ENCODE data around the gene CTU2.
"Not testable (repeated sequence)": the region's sequence is repeated elsewhere in the genome, so short reads cannot be mapped to it uniquely, and the experiment has no call there.

Gene CTU2

DNA sequence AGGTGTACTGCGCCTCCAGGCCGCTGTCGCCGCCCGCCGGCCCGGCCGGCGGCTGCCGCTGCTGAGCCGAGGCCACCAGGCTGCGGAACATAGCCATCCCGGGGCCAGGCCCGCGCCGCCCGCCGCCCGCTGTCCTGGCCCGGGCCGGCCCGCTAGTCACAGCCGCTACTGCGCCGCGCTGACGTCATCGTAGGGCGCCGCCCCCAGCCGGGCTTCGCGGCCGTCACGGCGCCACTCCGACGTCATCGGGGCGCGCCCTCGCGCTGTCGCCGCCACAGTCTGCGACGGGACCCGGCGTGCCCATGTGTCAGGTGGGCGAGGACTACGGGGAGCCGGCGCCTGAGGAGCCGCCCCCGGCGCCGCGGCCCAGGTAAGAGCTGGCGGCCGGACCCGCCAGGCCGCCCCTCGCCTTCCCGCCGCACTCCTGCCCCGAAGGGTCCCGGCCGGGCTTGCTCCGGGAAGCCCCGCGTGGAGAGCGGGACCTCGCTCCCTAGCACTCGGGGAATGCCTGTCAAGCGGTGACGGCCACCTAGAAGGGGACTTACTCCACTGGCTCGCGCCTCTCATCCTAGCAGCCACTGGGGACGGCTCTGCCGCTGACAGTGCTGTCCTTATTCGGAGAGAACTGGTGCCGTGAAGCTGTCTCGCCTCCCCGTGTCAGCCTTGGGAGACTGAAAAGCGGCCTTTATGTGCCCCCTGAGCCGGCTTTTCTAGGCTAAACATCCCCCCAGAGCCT, at the start of gene CTU2, which contains the start of gene RNF166:
TSS of gene CTU2 (plus strand) at position 275 of the 736 bp plus-strand sequence. CDS start at position 303, 28 bp downstream.
TSS of gene RNF166 (minus strand) at position 180 of the 736 bp plus-strand sequence. CDS start at position 97, 83 bp downstream.
- DNase-seq = peak; percentile 93 to 96

DNA sequence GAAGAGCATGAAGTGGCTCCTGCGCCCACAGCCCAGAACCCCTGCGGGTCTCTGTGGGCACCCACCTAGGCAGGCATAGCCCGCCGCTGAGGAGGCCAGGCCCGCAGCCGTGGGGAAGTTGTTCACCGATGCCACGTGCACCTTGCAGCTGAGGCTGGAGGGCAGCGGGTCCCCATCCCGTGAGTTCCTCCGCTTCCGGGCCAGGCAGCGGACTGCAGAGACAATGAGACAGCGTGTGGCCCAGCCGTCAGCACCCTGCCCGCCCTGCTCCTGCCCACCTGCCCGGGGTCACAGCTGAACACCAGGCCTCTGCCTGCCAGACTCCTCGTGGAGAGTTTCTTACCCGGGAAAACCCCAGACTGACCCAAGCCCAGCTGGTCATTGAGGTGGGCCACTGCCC, 48.9 kb upstream of the CTU2 start:
- no peak for DNase-seq

DNA sequence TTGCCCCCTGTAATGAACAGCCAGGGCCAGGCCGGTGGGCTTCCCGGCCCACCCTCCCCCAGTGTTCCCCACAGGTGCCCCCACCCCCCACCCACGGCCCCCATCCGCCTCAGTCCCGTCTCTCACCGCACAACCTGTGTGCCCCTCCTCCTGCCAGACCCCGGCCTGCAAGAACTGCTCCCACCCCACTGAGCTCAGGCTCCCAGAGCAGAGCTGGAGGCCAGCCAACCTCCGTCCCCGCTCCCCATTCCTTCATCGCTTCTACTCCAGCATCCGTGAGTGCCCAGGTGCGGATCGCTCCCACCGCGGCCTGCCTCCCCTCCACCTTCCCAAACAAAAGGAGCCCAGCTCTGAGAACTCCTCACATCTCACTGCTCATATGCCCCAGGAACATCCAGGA, 47.6 kb upstream of the CTU2 start:
- DNase-seq = no peak

DNA sequence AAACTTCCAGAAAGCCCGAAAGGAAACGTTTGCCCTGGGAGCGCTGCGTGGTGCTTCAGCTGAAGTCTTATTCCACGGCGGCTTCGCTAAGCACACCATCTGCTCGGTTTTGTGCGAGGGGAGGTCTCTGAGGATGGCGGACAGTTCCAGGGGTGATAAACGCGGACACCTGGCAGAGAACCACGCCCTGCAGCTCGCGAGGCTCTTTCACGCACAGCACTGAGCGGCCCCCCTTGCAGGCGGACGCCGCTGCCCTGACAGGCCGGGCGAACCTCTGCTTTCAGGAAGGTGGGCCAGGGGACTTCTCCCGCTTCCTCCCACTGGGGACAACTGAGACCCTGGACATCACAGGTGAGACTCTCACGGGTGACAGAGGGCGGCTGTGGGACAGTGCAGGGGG, 47.1 kb upstream of the CTU2 start:
- DNase-seq = no peak

DNA sequence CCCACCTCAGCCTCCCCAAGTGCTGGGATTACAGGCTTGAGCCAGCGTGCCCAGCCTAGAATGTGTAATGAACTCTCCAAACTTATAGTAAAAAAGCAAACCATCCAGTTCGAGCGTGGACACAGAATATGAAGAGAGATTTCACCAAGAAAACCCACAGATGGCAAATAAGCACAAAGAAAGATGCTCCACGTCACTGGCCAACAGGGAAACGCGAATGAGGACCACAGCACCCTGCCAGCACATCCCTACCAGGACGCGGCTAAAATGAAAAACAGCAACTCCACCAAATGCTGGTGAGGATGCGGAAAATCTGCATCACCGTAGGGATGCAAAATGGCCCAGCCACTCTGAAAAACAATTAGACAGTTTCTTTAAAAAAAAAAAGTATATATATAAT, 44.8 kb upstream of the CTU2 start:
- no peak for DNase-seq

DNA sequence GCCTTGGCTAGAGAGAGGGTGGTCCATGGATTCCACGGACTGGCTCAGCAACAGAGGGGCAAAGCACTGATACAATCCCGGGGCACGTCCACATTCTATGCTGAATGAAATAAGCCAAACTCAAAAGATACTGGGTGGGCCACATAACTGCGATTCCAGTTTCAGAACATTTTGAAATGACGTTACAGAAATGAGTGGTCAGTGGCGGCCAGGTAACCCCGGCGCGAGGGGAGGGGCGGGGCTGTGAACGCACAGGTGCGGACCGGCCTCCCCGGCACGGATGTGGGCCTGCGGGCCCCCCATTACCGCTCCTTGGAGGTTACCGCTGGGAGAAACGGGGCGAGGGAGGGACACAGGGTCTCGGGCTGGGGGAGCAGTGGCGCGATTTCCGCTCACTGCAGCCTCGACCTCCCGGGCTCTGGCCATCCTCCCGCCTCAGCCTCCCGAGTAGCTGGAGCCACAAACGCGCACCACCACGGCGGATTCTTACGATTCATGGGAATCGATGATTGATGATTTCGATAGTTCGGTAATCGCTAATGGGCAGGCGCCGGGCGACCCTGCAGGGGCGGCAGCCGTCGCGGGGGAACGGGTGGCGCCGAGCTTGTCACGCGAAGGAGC, 44.0 kb upstream of the CTU2 start:
- DNase-seq = peak; percentile 47 to 54

DNA sequence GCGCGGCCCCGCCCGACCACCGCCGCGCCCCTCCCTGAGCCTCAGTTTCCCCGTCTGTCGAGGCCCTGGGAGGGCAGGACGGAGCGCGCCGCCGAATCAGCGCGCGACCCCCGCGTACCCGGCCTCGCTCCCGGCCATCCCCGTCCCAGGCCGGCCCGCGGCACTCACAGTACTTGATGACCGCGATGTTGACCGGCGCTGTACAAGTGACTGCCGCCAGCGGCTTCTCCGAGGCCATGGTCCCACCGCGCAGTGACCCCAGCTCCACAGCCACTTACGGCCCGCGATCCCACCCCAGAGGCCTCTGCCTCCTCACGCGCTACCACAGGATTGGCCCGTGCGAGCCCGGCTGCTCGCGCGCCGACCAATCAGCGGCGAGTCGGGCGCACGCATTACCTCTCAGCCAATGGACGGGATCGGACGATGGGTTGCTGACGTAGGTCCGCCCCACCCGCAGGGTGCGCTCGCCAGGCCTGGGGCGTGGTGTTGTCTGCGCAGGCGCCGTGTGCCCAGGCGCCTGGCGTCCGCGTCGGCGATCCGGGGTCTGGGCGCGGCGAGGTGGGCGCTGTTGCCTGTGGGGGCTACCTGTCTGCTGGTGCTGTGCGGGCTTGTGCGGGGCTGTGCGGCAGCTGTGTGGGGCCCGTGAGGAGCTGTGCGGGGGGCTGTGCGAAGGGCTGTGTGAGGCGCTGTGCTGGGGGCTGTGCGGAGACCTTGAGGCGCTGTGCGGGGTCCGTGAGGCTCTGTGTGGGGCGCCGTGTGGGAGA, 43.3 kb upstream of the CTU2 start, which contains the start of gene MVD:
TSS of gene MVD (minus strand) at position 249 of the 764 bp plus-strand sequence. CDS start at position 238, 11 bp downstream.
- DNase-seq = peak; percentile 95 to 96

DNA sequence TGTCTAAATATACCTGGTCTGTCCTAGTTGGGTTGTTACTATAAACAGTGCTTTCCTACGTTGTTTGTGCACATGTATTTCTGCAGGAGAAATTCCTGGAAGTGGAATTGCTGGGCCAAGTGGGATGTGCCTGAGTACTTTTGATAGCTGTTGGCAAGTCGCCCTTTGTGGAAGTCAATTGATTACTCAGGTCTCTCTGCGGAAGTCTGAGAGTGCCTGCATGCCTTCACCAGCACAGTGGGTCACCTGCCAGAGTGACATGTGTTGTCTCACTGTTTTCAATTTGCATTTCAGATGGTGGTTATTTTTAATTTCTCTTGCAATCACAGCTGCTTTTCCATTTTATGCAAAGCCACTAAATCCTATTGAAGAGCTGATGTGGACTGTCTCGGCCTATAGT, 41.2 kb upstream of the CTU2 start:
- DNase-seq = no peak

DNA sequence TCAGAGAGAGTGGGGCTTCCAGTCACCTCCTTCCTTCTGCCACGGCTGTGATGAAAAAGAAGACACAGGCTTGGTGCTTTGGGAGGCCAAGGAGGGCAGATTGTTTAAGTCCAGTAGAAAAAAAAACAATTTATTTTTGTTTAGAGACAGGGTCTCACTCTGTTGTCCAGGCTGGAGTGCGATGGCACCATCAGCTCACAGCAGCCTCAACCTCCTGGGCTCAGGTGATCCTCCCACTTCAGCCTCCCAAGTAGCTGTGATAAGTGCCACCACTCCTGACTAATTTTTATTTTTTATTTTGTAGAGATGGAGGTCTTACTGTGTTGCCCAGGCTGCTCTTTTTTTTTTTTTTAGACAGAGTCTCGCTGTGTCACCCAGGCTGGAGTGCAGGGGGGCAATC, 40.7 kb upstream of the CTU2 start:
- no peak for DNase-seq

DNA sequence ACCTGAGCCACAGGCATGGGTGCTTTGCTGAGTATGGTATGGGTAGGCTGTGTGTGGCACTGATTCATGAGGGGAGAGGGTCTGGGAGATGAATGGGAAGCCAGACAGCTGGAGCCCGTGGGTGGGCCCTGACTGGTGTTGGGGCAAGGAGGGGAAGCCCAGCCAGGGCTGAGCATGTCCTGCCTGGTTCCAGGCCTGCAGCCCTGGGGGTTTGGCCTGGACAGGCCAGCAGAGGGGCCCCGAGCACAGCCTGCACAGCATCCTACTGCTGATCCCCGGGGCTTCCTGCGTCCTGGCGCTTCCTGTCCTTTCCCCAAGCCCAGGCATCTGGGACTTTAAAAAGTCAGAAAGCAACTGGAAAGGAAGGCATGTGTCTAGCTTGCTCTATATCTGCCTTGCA, 38.8 kb upstream of the CTU2 start:
- DNase-seq = no peak

DNA sequence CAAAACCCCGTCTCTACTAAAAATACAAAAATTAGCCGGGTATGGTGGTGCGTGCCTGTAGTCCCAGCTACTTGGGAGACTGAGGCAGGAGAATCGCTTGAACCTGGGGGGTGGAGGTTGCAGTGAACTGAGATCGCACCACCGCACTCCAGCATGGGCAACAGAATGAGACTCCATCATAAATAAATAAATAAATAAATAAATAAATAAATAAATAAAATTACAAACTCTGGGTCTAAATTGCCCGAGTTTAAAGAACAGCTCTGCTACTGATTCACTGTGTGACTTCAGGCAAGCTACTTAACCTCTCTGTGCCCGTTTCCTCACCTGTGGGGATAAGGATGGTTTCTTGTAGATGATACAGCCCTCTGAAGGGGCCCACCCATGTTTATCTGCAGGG, 36.8 kb upstream of the CTU2 start:
- not testable (repeated sequence) for DNase-seq

DNA sequence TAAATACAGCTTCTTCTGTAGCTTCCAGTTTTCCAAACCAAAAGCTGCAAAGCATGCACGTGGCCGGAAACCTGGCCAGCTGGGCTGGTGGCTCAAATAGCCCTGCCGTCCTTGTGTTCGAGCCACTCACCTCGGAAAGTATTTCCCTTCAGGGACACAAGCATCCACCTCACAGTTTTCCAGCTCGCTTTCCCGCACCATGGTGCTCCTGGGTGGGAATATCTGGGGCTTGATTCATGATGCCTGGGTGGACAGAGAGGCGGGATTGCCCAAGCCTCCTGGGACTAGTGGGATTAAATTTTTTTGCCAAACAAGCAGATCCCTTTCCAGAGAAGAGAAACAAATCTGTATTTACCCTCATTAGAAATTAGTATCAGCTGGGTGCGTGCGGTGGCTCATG, 36.3 kb upstream of the CTU2 start:
- DNase-seq = no peak

DNA sequence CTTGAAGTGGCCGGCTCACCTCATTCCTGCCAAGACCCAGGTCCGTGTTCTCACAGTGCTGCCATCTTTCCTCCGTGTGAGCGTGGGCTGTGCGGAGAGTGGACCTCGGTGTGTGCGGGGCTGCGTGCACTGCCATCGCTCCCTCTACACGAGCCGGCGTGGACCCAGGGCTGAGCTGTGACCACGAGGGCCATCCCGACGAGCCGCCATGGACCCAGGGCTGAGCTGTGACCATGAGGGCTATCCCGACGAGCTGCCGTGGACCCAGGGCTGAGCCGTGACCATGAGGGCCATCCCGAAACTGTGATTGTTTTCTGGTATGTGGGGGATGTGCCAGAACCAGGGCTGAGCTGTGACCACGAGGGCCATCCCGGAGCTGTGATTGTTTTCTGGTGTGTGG, 34.5 kb upstream of the CTU2 start:
- no peak for DNase-seq

DNA sequence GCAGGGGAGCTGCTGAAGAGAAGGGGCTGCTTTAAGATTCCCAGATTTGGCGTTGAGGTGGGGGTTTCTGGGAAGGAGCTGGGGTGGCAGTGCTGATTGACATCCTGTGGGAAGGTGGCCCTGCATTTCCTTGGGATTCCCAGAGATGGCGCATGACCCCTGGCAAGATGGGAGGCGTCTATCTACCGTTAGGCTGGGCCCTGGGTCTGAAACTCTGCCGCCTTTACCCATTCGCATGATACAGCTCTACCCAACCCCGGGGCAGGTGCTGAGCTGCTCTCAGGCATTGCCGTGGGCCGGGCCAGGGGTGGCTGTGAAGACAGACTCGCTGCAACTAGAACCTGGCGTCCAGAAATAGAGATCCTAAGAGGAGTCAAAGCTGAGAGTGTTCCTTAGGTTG, 33.5 kb upstream of the CTU2 start:
- DNase-seq = no peak

DNA sequence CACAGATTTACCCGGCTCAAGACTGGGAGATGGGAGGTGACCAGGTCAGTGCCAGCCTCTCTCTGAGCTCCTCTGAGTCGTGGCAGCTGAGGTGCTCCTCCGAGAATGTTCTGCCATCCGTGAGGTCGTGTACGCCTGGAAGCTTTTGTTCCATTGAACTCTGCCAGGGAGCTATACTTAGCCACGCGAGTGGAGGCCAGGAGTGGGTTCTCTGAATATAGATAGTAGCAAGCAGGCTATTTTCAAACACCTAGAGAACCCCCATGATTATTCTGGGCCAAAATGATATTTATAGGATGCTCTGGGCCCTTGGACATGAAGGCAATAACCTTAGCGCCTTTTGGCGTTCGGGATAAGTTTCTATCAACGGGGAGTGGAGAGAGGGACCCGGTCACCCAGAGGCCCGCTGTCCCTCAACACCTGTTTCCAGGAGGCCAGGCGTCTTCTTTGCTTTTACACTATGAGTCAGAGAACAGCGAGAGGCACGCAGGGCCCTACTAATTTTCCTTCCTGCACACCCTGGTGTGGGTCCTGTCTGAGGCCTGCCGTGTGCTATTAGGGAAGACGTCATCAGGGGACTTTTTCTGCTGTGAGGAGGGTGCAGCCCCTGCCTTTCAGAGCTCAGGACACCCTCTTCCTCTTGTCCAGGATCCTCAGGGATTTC, 32.5 kb upstream of the CTU2 start:
- no peak for DNase-seq

DNA sequence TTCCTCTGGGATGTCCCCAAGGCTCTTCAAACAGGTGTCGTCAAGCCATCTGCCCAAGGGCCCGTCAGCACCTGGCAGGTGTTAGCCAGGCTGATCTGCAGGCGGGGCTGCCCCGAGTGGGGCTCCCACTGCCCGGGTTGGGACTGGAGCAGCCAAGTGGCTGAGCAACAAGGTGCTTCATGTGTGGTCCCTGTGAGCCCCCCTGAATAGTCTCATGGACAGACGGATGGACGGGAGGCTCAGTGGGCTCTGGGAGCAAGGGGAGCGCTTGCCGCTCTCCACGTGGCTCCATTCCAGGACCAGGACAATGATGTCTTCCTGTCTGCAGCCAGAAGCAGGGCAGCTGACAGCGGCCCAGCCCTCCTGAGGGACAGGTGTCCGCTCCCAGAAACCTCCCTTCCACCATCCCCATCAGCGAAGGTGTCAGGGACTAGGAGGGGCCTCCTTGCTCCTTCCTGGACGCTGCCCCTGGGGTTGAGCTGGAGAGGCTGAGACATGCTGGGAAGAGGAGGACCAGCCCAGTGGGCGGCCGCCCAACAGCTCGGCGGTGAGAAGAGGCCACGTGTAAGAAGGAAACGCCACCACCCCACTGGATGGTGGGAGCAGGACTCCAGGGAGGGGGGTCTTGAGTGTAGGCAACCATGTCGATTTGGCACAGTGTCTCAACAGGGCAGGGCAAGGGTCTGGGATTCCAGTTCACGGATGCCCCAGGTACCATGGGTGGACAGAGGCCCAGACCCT, 29.6 kb upstream of the CTU2 start:
- no peak for DNase-seq

DNA sequence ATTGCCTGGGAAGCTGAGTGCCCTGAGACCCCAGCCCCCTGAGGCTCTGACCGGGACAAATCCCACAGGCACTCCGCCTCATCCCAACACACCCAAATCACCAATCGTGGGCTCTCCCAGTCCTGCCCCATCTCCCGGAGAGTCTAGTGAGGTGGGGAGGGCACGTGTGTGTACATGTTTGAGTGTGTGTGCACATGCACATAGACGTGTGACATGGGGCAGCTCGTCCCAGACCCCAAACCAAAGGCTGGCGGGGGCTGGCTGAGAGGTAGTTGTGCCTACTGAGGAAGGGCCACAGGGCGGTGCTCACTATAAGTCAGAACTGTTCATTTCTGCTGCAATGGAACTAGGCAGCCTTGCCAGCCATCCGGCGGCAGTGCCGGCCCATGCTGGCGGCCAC, 28.6 kb upstream of the CTU2 start:
- DNase-seq = no peak

DNA sequence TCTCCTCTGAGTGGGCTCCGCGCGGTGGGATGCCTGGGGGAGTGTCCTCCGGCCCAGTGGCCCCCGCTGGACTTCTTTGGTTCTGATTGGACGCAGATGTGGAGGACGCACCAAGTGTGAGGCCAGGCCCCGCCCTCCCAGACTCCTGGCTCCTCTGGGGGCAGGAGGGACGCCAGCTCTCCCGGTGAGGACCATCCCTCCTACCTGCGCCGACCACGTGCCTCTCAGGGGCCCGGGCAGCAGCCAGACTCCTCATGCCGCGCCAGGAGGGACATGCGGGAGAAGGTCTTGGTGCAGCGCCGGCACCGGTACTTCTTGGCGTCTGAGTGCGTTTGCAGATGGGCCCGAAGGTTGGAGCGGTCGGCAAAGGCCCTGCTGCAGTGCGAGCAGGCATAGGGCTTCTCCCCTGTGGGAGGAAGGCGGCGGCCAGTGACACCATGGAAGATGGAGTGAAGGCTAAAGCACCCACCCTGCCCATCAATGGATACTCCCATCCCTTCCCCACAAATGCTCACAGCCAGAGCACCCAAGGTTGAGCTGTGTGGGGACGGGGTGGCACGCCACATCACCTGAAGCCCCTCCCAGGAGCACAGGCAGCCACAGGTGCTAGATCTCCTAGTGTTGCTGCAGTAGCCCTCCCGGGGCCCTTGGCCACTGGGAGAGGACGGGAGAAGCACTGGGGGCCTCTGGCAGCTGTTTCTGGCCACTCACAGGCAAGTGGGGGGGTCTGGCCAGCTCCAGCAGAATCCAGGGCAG, 27.9 kb upstream of the CTU2 start:
- DNase-seq = no peak

DNA sequence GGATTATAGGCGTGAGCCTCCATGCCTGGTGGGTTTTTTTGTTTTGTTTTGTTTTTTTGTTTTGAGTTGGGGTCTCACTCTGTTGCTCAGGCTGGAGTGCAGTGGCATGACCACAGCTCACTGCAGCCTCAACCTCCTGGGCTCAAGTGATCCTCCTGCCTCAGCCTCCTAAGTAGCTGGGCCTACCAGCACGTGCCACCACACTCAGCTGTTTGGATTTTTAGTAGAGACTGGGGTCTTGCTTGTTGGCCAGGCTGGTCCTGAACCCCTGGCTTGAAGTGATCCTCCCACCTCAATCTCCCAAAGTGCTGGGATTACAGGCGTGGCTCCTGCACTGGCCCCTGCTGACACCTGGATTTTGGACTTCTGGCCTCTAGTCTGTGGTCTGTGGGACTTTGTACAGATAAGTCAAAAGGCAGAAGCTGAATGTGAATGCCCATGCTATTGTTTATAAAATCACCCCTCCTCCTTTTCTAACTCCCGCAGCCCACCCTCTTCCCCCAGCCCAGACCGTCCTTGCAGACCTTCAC, 25.7 kb upstream of the CTU2 start:
- DNase-seq = no peak

DNA sequence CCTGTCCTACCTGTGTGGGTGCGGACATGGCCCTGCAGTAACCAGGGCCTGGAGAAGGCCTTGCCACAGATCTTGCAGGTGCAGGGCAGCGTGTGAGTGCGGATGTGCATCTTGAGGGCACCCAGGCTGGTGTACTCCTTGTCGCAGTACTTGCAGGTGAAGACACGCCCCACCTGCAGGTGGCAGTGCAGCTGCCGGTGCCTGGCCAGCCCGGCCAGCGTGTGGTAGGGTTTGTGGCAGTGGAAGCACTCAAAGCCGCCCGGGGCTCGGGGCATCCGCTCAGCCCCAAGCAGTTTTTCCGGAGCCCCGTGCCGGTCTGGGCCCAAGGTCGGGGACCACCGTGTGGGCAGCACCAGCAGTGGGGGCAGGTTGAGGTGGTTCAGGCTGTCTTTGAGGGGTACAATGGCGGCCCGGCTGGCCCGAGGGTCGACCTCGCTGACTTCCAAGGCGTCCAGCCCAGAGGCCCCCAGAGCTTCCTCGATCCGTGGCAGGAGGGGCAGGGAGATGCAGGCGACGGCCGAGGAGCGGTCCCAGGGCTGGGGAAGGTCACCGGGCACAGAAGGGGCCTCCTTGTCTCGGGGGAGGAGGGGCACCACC, 25.1 kb upstream of the CTU2 start:
- peak; percentile 62 to 70 for DNase-seq

Measured in activated T-cell treated with anti-CD3 and anti-CD28 coated beads, Interleukin-2, amount 50 U/mL, for 48 hours (primary cell).